ENCODE results near the gene CNIH4.

Gene CNIH4

DNA sequence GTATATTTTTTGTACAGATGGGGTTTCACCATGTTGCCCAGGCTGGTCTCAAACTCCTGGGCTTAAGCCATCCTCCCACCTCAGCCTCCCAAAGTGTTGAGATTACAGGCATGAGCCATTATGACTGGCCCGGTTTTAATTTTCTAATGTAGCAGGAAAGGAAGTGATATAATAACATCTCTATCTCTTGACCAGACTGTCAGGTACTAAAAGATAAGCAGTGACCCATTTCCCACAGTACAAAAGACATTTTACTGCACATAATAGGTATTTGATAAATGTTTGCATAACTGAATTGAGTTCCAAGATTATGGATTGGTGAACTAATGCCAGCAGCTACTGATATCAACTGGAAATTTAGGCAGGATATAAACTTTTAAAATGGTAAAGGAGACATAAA is 30.7 kb upstream of the CNIH4 start:
- no peak for DNase-seq (ENCODE audit: low spot score)
- no peak overlapping the region for H3K27ac ChIP-seq
- TF ChIP-seq CTCF (conservative IDR thresholded peaks at IDR 0.05; ENCODE audit: low read depth) = no peak
- CTCF ChIA-PET = no interaction called here
- POLR2A ChIA-PET (ENCODE audit: low non-redundant PET) = no interaction called here

DNA sequence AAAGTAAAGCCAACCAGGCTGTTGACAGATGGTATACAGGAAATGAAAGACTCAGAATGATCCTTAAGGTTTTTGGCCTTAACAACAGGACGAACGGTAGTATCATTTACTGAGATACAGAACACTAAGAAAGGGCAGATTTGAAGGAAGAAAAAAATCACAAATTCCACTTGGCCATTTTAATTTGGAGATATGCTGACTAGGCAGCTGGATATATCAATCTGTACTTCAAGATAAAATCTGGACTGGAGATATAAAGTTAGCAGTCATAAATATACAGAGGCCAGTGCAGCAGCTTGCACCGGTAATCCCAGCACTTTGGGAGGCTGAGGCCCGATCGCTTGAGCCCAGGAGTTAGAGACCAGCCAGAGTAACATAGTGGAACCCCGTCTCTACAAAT is 28.0 kb upstream of the CNIH4 start:
- CTCF ChIA-PET = no interaction called here
- POLR2A ChIA-PET (ENCODE audit: low non-redundant PET) = no interaction called here
- DNase-seq (ENCODE audit: low spot score) = no peak
- no peak overlapping the region for H3K27ac ChIP-seq
- no peak for TF ChIP-seq CTCF (conservative IDR thresholded peaks at IDR 0.05; ENCODE audit: low read depth)

- CTCF ChIA-PET = no interaction called here
- H3K27ac ChIP-seq = peak overlapping the region; percentile 91
- TF ChIP-seq CTCF (conservative IDR thresholded peaks at IDR 0.05; ENCODE audit: low read depth) = no peak
Measured at GRCh38 chr1:224329484-224329841, 27.2 kb upstream of the CNIH4 start.

GRCh38 chr1:224329842-224330753 is 26.6 kb upstream of the CNIH4 start, which contains the start of gene NVL:
TSS of gene NVL (minus strand) at chr1:224330172. CDS start at chr1:224330127, 45 bp downstream.
- CTCF ChIA-PET = no interaction called here
- no peak for TF ChIP-seq CTCF (conservative IDR thresholded peaks at IDR 0.05; ENCODE audit: low read depth)
- peak within 1 kb of the TSS; percentile 91 for H3K27ac ChIP-seq
- DNase-seq (ENCODE audit: low spot score) = peak; percentile 92
- POLR2A ChIA-PET (ENCODE audit: low non-redundant PET) = no interaction called here

More at GRCh38 chr1:224329484-224329841, 27.2 kb upstream of the CNIH4 start:
- POLR2A ChIA-PET (ENCODE audit: low non-redundant PET) = no interaction called here
- DNase-seq (ENCODE audit: low spot score) = no peak

DNA sequence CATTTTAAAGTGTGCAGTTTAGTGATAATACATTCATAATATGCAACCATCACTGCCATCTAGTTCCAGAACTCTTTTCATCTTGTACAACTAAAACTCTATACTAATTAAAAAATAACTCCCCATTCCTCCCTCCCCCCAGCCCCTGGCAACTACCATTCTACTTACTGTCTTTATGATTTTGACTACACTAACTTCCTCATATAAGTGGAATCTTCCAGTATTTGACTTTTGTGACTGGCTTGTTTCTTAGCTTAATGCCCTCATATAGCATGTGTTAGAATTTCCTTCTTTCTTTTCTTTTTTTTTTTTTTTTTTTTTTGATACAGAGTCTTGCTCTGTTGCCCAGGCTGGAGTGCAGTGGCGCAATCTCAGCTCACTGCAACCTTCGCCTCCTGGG is 25.4 kb upstream of the CNIH4 start:
- peak overlapping the region; percentile 91 for H3K27ac ChIP-seq
- TF ChIP-seq CTCF (conservative IDR thresholded peaks at IDR 0.05; ENCODE audit: low read depth) = no peak
- ChIA-PET POLR2A (ENCODE audit: low non-redundant PET) (no interaction called here), CTCF (interaction anchor here (0.6 kb wide), 1 partner anchor 207 kb away, joined by 4 read pairs; no protein-coding TSS in a partner anchor)
- DNase-seq (ENCODE audit: low spot score) = no peak

- no peak overlapping the region for H3K27ac ChIP-seq
- POLR2A ChIA-PET (ENCODE audit: low non-redundant PET) = no interaction called here
- DNase-seq (ENCODE audit: low spot score) = no peak
- CTCF ChIA-PET = interaction anchor here (0.6 kb wide), 1 partner anchor 207 kb away, joined by 4 read pairs; no protein-coding TSS in a partner anchor
- TF ChIP-seq CTCF (conservative IDR thresholded peaks at IDR 0.05; ENCODE audit: low read depth) = no peak
Measured at GRCh38 chr1:224331824-224332223, 24.9 kb upstream of the CNIH4 start.
